Heart left ventricle (tissue), 16 donors: ENCODE data around the gene PCARE. TPM values are rescaled to one million over a fixed set of nuclear protein-coding genes. Genes with fewer than 3 reads are reported as not detected.

Experiments used
- ATAC-seq, 4 donors: fragments of 200-7000 bp; cut with Tn5 transposase; one replicate each; pipeline ENCODE4 v1.9.1; 2020 to 2022; ENCODE audit warnings: moderate library complexity in 4 of 4, mild to moderate bottlenecking in 3 of 4, moderate number of reproducible peaks in 1 of 4
- DNase-seq, 5 donors: peaks; one replicate each; pipeline ENCODE4 v3.0.0-alpha.2; 2020
- H3K27ac ChIP-seq, 12 donors: fragments of 200-600 bp; sonication (generic) in 4 of 12; one replicate each; pipeline versions ENCODE4 v1.5.0 to v1.8.0; 2016 to 2022; ENCODE audit warnings: mild to moderate bottlenecking in 2 of 12
- H3K27me3 ChIP-seq, 9 donors: fragments of 200-600 bp; sonication (generic) in 2 of 9; one replicate each; pipeline versions ENCODE4 v1.5.1 to v1.8.0; 2016 to 2022; ENCODE audit warnings: mild to moderate bottlenecking in 3 of 9
- H3K36me3 ChIP-seq, 9 donors: fragments of 200-600 bp; sonication (generic) in 2 of 9; one replicate each; pipeline versions ENCODE4 v1.5.0 to v1.8.0; 2018 to 2022; ENCODE audit warnings: mild to moderate bottlenecking in 2 of 9
- H3K4me1 ChIP-seq, 12 donors: fragments of 200-600 bp; sonication (generic) in 4 of 12; one replicate each; pipeline versions ENCODE4 v1.5.0 to v1.8.0; 2016 to 2022; ENCODE audit warnings: mild to moderate bottlenecking in 3 of 12
- H3K4me3 ChIP-seq, 12 donors: fragments of 200-600 bp; sonication (generic) in 4 of 12; one replicate each; pipeline versions ENCODE4 v1.5.0 to v1.8.0; 2017 to 2022; ENCODE audit warnings: mild to moderate bottlenecking in 9 of 12, moderate library complexity in 4 of 12
- H3K9me3 ChIP-seq, 12 donors: fragments of 200-600 bp; sonication (generic) in 4 of 12; one replicate each; pipeline versions ENCODE4 v1.5.0 to v1.8.0; 2016 to 2022; ENCODE audit warnings: mild to moderate bottlenecking in 1 of 12
- POLR2A ChIP-seq, 2 donors: fragments of 450-650 bp; IDR thresholded peaks; one replicate each; pipeline ENCODE4 v1.6.1; 2017; ENCODE audit warnings: antibody characterized with exemption in 2 of 2, mild to moderate bottlenecking in 2 of 2, moderate library complexity in 2 of 2
- WGBS, 4 donors: extraction: QIAGEN DNeasy Blood & Tissue Kit in 2 of 4; methylation state at CpG; one replicate each; pipeline versions ENCODE4 v1.1.5 to v1.1.7; 2013 to 2018; 5-methylcytosine and 5-hydroxymethylcytosine counted together
- intact Hi-C, 10 donors: fragments of 100-400 bp; cut with DNase I; formaldehyde crosslinking; loops; one replicate each; pipeline versions ENCODE4 v1.11.1 to v1.14.2; 2022
- polyA plus RNA-seq, 2 donors: library from polyadenylated mRNA; stranded (reverse); fragments of 200-250 nt; gene quantifications; one replicate each; pipeline ENCODE4 v1.2.3, GENCODE V29; 2013
- total RNA-seq, 9 donors: library from RNA; depleted of rRNA in 2 of 9; stranded (reverse); fragments of >200 nt in 2 of 9; fragmentation: NEBNext Ultra II Directional in 3 of 9; extraction: Animal tissue kit (Norgen Biotek cat#: 25700) in 3 of 9; gene quantifications; one replicate each; pipeline versions ENCODE4 v1.1.0 to v1.2.4, GENCODE V29; 2016 to 2023
- TF ChIP-seq, protein P1 (sequence below), 12 donors: fragments of 200-600 bp; sonication (generic) in 4 of 12; IDR thresholded peaks; one replicate each; pipeline versions ENCODE4 v1.5.0 to v1.8.0; 2018 to 2022; ENCODE audit warnings: antibody characterized with exemption in 12 of 12, mild to moderate bottlenecking in 5 of 12
- donor health status: ischemic (EF 13 %, LVEDD 7.1; RV severe dilation, severe dysfunction).
- donor health status: healthy with polysubstance abuse.
- donor health status: DM: no; HTN: yes; CAD: no.
- donor health status: DM: no; HTN: no; CAD: no.
- donor health status: ischemic (EF 25% LVEDD 6.9; RV normal size, moderate dysfunction).
- donor health status: ischemic (EF 25% LVEDD 5.7; RV mildly dilated, moderate dysfunction).
- donor health status: healthy.
- donor health status: DM: yes; HTN: yes; CAD: no.
- donor health status: ischemic (EF 35%, LVEDD 5.7; RV mildly dilated, moderate dysfunction).
- donor health status: nonischemic (EF 11% LVEDD 7.7; RV severe dilation, severe dysfunction).
- donor health status: DM: yes; HTN: yes; CAD: no.
- donor health status: PGD.
- donor health status: ischemic (EF 29% LVEDD 5.4; RV normal size, mild dysfunction).
- donor health status: nonischemic (EF 23%, LVEDD 6.1; RV moderate dilation, normal function).

The PCARE gene
- total and polyA plus RNA-seq, 11 donors = 0.10 to 2.4 (median 0.87) TPM

GRCh38 chr2:29014331-29014730, 60.0 kb downstream of the PCARE start:
- H3K27me3 ChIP-seq = no peaks in the 10 kb centered on the region
- peak overlapping the region in 10 of 12 donors; percentile 3 to 47 (median 22) for H3K4me3 ChIP-seq
- H3K9me3 ChIP-seq = no peaks in the 10 kb centered on the region
- H3K36me3 ChIP-seq = no peaks in the 10 kb centered on the region
- DNase-seq (peak in 1 of 5 donors; percentile 57), ATAC-seq (peak in 1 of 4 donors; percentile 3)
- peak overlapping the region; percentile 79 to 98 (median 88) for H3K27ac ChIP-seq
- TF ChIP-seq, protein P1, sequence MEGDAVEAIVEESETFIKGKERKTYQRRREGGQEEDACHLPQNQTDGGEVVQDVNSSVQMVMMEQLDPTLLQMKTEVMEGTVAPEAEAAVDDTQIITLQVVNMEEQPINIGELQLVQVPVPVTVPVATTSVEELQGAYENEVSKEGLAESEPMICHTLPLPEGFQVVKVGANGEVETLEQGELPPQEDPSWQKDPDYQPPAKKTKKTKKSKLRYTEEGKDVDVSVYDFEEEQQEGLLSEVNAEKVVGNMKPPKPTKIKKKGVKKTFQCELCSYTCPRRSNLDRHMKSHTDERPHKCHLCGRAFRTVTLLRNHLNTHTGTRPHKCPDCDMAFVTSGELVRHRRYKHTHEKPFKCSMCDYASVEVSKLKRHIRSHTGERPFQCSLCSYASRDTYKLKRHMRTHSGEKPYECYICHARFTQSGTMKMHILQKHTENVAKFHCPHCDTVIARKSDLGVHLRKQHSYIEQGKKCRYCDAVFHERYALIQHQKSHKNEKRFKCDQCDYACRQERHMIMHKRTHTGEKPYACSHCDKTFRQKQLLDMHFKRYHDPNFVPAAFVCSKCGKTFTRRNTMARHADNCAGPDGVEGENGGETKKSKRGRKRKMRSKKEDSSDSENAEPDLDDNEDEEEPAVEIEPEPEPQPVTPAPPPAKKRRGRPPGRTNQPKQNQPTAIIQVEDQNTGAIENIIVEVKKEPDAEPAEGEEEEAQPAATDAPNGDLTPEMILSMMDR (IDR thresholded peaks at IDR 0.05) = no peak
- TF ChIP-seq POLR2A (IDR thresholded peaks at IDR 0.05) = no peak
- H3K4me1 ChIP-seq = peaks cover 6 to 83% (median 64%) of the 10 kb centered on the region in 12 donors
- 58 to 70% (median 64%) methylated on average over 8 of the region's 8 CpGs for WGBS, 4 donors
- intact Hi-C loops = loop anchor here in 6 of 10 donors (2.0 to 10.0 kb wide), 8 partner anchors 37 to 103 kb away; partner anchors contain the start of gene CLIP4 (in 3 of the 6)

- no peak for ATAC-seq
- 66 to 81% (median 76%) methylated on average over 11 of the region's 11 CpGs for WGBS, 4 donors
- peak overlapping the region; percentile 80 to 98 (median 88) for H3K27ac ChIP-seq
Observed at GRCh38 chr2:29013057-29013780, 61.1 kb downstream of the PCARE start.

DNA sequence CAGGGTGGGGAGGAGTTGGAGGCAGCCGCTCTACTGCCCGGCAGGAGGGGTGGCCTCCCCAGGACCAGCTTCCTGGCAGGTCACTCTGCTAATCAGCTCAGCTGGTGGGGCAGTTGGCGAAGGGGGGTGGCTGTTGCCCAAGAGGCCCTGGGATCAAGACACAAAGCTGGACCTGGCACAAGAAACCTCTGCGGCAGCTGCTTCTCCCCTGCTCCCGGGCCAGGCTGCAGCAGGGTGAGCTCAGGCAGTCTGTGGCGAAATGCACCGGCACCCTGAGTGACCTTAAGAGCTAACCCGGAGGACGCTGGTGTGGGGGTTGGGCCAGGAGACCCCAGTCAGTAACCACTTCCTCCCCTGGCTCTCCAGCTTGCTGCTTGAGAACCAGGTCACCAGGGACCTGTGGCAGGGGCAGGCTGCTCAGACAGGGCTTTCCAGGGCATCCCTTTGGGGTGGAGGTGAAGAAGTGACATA, 62.1 kb downstream of the PCARE start:
- peak overlapping the region in 2 of 12 donors; percentile 21 to 25 for H3K4me3 ChIP-seq
- intact Hi-C loops = loop anchor here in 6 of 10 donors (1.0 to 10.0 kb wide), 6 partner anchors 35 to 105 kb away; partner anchors contain the start of gene CLIP4 (in 2 of the 6)

More at GRCh38 chr2:29013057-29013780, 61.1 kb downstream of the PCARE start:
- intact Hi-C loops = loop anchor here in 6 of 10 donors (5.0 to 10.0 kb wide), 5 partner anchors 36 to 104 kb away; partner anchors contain the start of gene CLIP4 (in 2 of the 6)
- H3K9me3 ChIP-seq = no peaks in the 10 kb centered on the region
- H3K27me3 ChIP-seq = no peaks in the 10 kb centered on the region
- DNase-seq = peak in 1 of 5 donors; percentile 49
- peak overlapping the region in 3 of 12 donors; percentile 12 to 30 (median 13) for H3K4me3 ChIP-seq
- H3K36me3 ChIP-seq = no peaks in the 10 kb centered on the region
- peaks cover 6 to 82% (median 64%) of the 10 kb centered on the region in 12 donors for H3K4me1 ChIP-seq
- TF ChIP-seq, protein P1 (IDR thresholded peaks at IDR 0.05) = peak in 3 of 12 donors; percentile 9 to 23 (median 14)
- TF ChIP-seq POLR2A (IDR thresholded peaks at IDR 0.05) = no peak

More for the DNA sequence above, 62.1 kb downstream of the PCARE start:
- peaks cover 6 to 77% (median 64%) of the 10 kb centered on the region in 12 donors for H3K4me1 ChIP-seq
- H3K9me3 ChIP-seq = no peaks in the 10 kb centered on the region
- H3K36me3 ChIP-seq = no peaks in the 10 kb centered on the region
- no peaks in the 10 kb centered on the region for H3K27me3 ChIP-seq
- WGBS, 4 donors = 20 to 40% (median 24%) methylated on average over 1 to 9 of the region's 9 CpGs
- peak overlapping the region; percentile 80 to 98 (median 88) for H3K27ac ChIP-seq
- peak; percentile 79 to 96 (median 85) for DNase-seq
- TF ChIP-seq, protein P1 (IDR thresholded peaks at IDR 0.05) = no peak
- peak in 1 of 2 donors; percentile 13 for TF ChIP-seq POLR2A (IDR thresholded peaks at IDR 0.05)
- ATAC-seq = peak; percentile 53 to 69 (median 66)

Other genes with a start within 250 kb of the PCARE start
- gene TRMT61B, start 204.2 kb downstream of the PCARE start, total RNA-seq = 10 to 100 TPM; 12.9 to 24.3 (median 15.9) TPM
- gene TRMT61B, start 204.2 kb downstream of the PCARE start, polyA plus RNA-seq = 10 to 100 TPM; 22.4 to 54.7 TPM
- 10 to 100 TPM; 14.4 to 35.9 (median 23.9) TPM for gene WDR43, start 179.9 kb downstream of the PCARE start, total RNA-seq
- gene WDR43, start 179.9 kb downstream of the PCARE start, polyA plus RNA-seq = 10 to 100 TPM in 1 of 2 donors, 1 to 10 TPM in 1; 4.5 to 20.6 TPM
- 10 to 100 TPM in 3 of 9 donors, 1 to 10 TPM in 5, under 1 TPM in 1; 0.24 to 23.5 (median 6.2) TPM for gene TOGARAM2, start 93.2 kb downstream of the PCARE start, total RNA-seq
- 10 to 100 TPM in 1 of 2 donors, 1 to 10 TPM in 1; 5.5 to 23.9 TPM for gene TOGARAM2, start 93.2 kb downstream of the PCARE start, polyA plus RNA-seq
- 10 to 100 TPM; 33.4 to 57.4 (median 43.2) TPM for gene CLIP4, start 40.9 kb upstream of the PCARE start, total RNA-seq
- 10 to 100 TPM in 1 of 2 donors, 1 to 10 TPM in 1; 9.6 to 20.8 TPM for gene CLIP4, start 40.9 kb upstream of the PCARE start, polyA plus RNA-seq